LNCAP (cell line): Measurements from ENCODE around the gene COL21A1.

Source experiments
- CTCF ChIP-seq: fragments of 450-650 bp; IDR thresholded peaks from 2 replicates; pipeline ENCODE4 v1.5.1; 2017; ENCODE audit warnings: mild to moderate bottlenecking

COL21A1 gene

GRCh38 chr6:56280126-56280525 is 32.7 kb upstream of the COL21A1 start:
- TF ChIP-seq CTCF, result no peak

- TF ChIP-seq CTCF, result no peak
Observed at GRCh38 chr6:56279331-56280080, 32.1 kb upstream of the COL21A1 start.

- TF ChIP-seq CTCF, result no peak
Observed at GRCh38 chr6:56278171-56278591, 30.8 kb upstream of the COL21A1 start.

GRCh38 chr6:56270812-56271441 is 23.5 kb upstream of the COL21A1 start:
- TF ChIP-seq CTCF, result no peak

- TF ChIP-seq CTCF, result no peak
Observed at GRCh38 chr6:56268266-56268665, 20.9 kb upstream of the COL21A1 start.

GRCh38 chr6:56266011-56266410 is 18.6 kb upstream of the COL21A1 start:
- no peak for TF ChIP-seq CTCF

- no peak for TF ChIP-seq CTCF
Observed at GRCh38 chr6:56263596-56264315, 16.4 kb upstream of the COL21A1 start.
